ENCODE measurements around the gene PRKG1.

GRCh38 chr10:52331638-52332364, 1257.5 kb downstream of the PRKG1 start:
- TF ChIP-seq CTCF (IDR thresholded peaks at IDR 0.05) (no peak), POLR2A (IDR thresholded peaks at IDR 0.05) (no peak)
